NCI-H524 treated with DMSO at 0.1 percent for 48 hours (cell line): ENCODE measurements around the gene KISS1.

ENCODE experiments used
- DNase-seq: peaks from one replicate; lab custom pipeline; 2025; lab: John Stamatoyannopoulos, UW

Gene KISS1

GRCh38 chr1:204218552-204218951, 22.3 kb upstream of the KISS1 start:
- DNase-seq = no peak

- peak; percentile 9 for DNase-seq
Measured at GRCh38 chr1:204217648-204218000, 21.3 kb upstream of the KISS1 start.

- DNase-seq = no peak
Measured at GRCh38 chr1:204216880-204217647, 20.8 kb upstream of the KISS1 start.

- no peak for DNase-seq
Measured at GRCh38 chr1:204216236-204216635, 19.9 kb upstream of the KISS1 start.

GRCh38 chr1:204213668-204214662, 17.7 kb upstream of the KISS1 start, which contains the start of gene GOLT1A:
GOLT1A (minus strand) TSS chr1:204213988; CDS start chr1:204213906, 82 bp downstream.
- peak; percentile 23 for DNase-seq

- no peak for DNase-seq
Measured at GRCh38 chr1:204212715-204213114, 16.4 kb upstream of the KISS1 start.

GRCh38 chr1:204211046-204211445, 14.8 kb upstream of the KISS1 start:
- no peak for DNase-seq

- DNase-seq = no peak
Measured at GRCh38 chr1:204207136-204207616, 10.9 kb upstream of the KISS1 start.

GRCh38 chr1:204206121-204206520, 9.8 kb upstream of the KISS1 start:
- DNase-seq = no peak

GRCh38 chr1:204205486-204205885, 9.2 kb upstream of the KISS1 start:
- DNase-seq = no peak

- no peak for DNase-seq
Measured at GRCh38 chr1:204204944-204205343, 8.7 kb upstream of the KISS1 start.

- no peak for DNase-seq
Measured at GRCh38 chr1:204203206-204203767, 7.0 kb upstream of the KISS1 start.

- no peak for DNase-seq
Measured at GRCh38 chr1:204202481-204202880, 6.2 kb upstream of the KISS1 start.

- peak; percentile 83 for DNase-seq
Measured at GRCh38 chr1:204201348-204202040, 5.2 kb upstream of the KISS1 start.

GRCh38 chr1:204199579-204199978, 3.3 kb upstream of the KISS1 start:
- no peak for DNase-seq

- peak; percentile 55 for DNase-seq
Measured at GRCh38 chr1:204198348-204199340, 2.4 kb upstream of the KISS1 start.

- DNase-seq = no peak
Measured at GRCh38 chr1:204197068-204197467, 777 bp upstream of the KISS1 start.

- no peak for DNase-seq
Measured at GRCh38 chr1:204194771-204195170, 1.5 kb downstream of the KISS1 start.

GRCh38 chr1:204194080-204194479, 2.2 kb downstream of the KISS1 start:
- DNase-seq = no peak

GRCh38 chr1:204192589-204193352, 3.5 kb downstream of the KISS1 start:
- DNase-seq = no peak
